Heart left ventricle (tissue), 13 donors: ENCODE measurements around the gene SDSL.

Source experiments
- CTCF ChIP-seq, 12 donors: fragments of 200-600 bp; sonication (generic) in 4 of 12; IDR thresholded peaks; one replicate each; pipeline versions ENCODE4 v1.5.0 to v1.8.0; 2018 to 2022; ENCODE audit warnings: antibody characterized with exemption in 12 of 12, mild to moderate bottlenecking in 5 of 12
- POLR2A ChIP-seq, 2 donors: fragments of 450-650 bp; IDR thresholded peaks; one replicate each; pipeline ENCODE4 v1.6.1; 2017; ENCODE audit warnings: antibody characterized with exemption in 2 of 2, mild to moderate bottlenecking in 2 of 2, moderate library complexity in 2 of 2
- donor health status: ischemic (EF 13 %, LVEDD 7.1; RV severe dilation, severe dysfunction).
- donor health status: DM: no; HTN: yes; CAD: no.
- donor health status: DM: no; HTN: no; CAD: no.
- donor health status: ischemic (EF 25% LVEDD 6.9; RV normal size, moderate dysfunction).
- donor health status: ischemic (EF 25% LVEDD 5.7; RV mildly dilated, moderate dysfunction).
- donor health status: ischemic (EF 35%, LVEDD 5.7; RV mildly dilated, moderate dysfunction).
- donor health status: nonischemic (EF 11% LVEDD 7.7; RV severe dilation, severe dysfunction).
- donor health status: DM: yes; HTN: yes; CAD: no.
- donor health status: PGD.
- donor health status: ischemic (EF 29% LVEDD 5.4; RV normal size, mild dysfunction).
- donor health status: nonischemic (EF 23%, LVEDD 6.1; RV moderate dilation, normal function).

- TF ChIP-seq CTCF (IDR thresholded peaks at IDR 0.05) (no peak), POLR2A (IDR thresholded peaks at IDR 0.05) (no peak)
Measured at GRCh38 chr12:113443030-113443539, 20.9 kb downstream of the SDSL start.
